Lower leg skin (tissue), 4 donors: ENCODE results near the gene PLA2G12A. TPM values are rescaled to one million over a fixed set of nuclear protein-coding genes. Genes with fewer than 3 reads are reported as not detected.

Experiments used
- DNase-seq, 2 donors: peaks; one replicate each; pipeline ENCODE4 v3.0.0-alpha.2; 2019; ENCODE audit warnings: low spot score in 2 of 2
- H3K4me3 ChIP-seq: fragments of 200-600 bp; sonication (generic); 2 replicates; pipeline ENCODE4 v1.5.1; 2017; ENCODE audit warnings: mild to moderate bottlenecking, low read depth; ENCODE audit not compliant: poor library complexity, severe bottlenecking
- POLR2A ChIP-seq, 2 donors: fragments of 450-650 bp; IDR thresholded peaks; one replicate each; pipeline ENCODE4 v1.6.1; 2016 to 2017; ENCODE audit warnings: antibody characterized with exemption in 2 of 2, mild to moderate bottlenecking in 1 of 2, moderate library complexity in 1 of 2
- WGBS, 2 donors: methylation state at CpG; one replicate each; pipeline ENCODE4 v1.1.5; 2018; 5-methylcytosine and 5-hydroxymethylcytosine counted together
- intact Hi-C: fragments of 100-400 bp; cut with DNase I; formaldehyde crosslinking; loops from one replicate; pipeline ENCODE4 v1.15.0; 2023; ENCODE audit warnings: low total_unique reads
- total RNA-seq, 4 donors: library from RNA; depleted of rRNA; stranded (reverse); fragments of >200 nt; gene quantifications; one replicate each; pipeline ENCODE4 v1.1.0, GENCODE V29; 2016
- TF ChIP-seq, protein P1 (sequence below), 3 donors: fragments of 450-650 bp; IDR thresholded peaks; one replicate each; pipeline ENCODE4 v1.5.1; 2016; ENCODE audit warnings: antibody characterized with exemption in 3 of 3, mild to moderate bottlenecking in 3 of 3, moderate library complexity in 2 of 3

Gene PLA2G12A
- total RNA-seq, 4 donors from 2014 or later = 14.7 to 19.1 (median 17.4) TPM

DNA sequence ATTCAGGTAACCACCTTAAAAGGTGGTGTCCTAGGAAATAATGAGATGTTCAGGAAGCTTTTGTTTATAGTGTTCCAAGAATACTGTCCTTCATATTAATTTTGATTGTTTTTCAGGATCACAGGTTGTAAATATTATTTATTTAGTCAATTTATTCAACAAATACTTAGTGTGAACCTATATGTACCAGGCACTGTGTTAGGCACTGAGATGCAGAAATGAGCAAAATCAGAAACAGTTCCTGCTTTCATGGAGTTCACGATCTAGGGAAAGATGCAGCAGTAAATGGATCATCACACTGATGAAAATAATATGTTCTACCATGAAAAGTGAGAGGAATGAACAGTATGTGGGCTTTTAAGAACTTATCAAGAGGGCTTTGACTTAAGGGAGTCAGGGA is 18.2 kb upstream of the PLA2G12A start:
- TF ChIP-seq POLR2A (IDR thresholded peaks at IDR 0.05) = no peak
- TF ChIP-seq, protein P1, sequence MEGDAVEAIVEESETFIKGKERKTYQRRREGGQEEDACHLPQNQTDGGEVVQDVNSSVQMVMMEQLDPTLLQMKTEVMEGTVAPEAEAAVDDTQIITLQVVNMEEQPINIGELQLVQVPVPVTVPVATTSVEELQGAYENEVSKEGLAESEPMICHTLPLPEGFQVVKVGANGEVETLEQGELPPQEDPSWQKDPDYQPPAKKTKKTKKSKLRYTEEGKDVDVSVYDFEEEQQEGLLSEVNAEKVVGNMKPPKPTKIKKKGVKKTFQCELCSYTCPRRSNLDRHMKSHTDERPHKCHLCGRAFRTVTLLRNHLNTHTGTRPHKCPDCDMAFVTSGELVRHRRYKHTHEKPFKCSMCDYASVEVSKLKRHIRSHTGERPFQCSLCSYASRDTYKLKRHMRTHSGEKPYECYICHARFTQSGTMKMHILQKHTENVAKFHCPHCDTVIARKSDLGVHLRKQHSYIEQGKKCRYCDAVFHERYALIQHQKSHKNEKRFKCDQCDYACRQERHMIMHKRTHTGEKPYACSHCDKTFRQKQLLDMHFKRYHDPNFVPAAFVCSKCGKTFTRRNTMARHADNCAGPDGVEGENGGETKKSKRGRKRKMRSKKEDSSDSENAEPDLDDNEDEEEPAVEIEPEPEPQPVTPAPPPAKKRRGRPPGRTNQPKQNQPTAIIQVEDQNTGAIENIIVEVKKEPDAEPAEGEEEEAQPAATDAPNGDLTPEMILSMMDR (IDR thresholded peaks at IDR 0.05) = no peak
- 85 to 91% methylated on average over 1 of the region's 1 CpG for WGBS, 2 donors
- no peak for DNase-seq
- intact Hi-C loops = no loop called here
- no peak overlapping the region for H3K4me3 ChIP-seq

DNA sequence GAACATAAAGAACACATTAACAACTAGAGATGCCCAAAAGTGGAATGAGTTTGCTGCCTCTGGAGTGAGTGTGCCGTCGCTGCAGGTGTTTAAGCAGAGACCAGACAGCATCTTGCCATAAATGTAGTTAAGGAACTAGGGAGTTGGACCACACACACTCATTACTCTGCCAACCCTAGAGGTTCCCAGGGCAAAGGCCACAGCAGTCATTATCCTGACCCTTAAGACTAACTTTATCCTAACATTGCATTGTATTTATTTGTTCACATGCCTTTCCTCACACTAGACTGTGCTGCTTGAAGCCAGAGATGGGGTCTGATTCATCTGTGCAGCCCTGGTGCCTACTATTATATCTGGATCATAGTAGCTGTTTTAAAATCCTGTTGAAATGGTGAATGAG is 16.9 kb upstream of the PLA2G12A start:
- H3K4me3 ChIP-seq = no peak overlapping the region
- WGBS, 2 donors = 81 to 86% methylated on average over 2 of the region's 2 CpGs
- intact Hi-C loops = no loop called here
- no peak for DNase-seq
- TF ChIP-seq, protein P1 (IDR thresholded peaks at IDR 0.05) = no peak
- no peak for TF ChIP-seq POLR2A (IDR thresholded peaks at IDR 0.05)

DNA sequence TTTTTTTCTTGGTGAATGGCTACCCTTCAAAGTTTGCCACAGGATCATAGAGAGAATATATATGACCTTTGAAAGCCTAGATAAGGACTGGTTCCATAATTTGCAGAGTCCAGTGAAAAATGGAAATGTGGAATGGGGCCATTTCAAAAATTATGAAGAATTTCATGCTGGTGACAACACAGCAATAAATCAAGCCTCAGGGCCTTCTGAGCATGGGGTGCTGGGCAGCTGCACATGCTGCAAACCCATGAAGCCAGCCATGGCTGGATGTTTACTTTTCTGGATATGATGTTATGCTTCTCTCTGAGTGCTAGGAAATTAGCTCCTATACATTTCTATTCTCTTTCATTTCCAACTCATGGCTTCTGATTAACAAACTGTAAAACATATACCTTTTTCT is 16.0 kb upstream of the PLA2G12A start:
- intact Hi-C loops = no loop called here
- H3K4me3 ChIP-seq = no peak overlapping the region
- DNase-seq = no peak
- TF ChIP-seq, protein P1 (IDR thresholded peaks at IDR 0.05) = no peak
- no peak for TF ChIP-seq POLR2A (IDR thresholded peaks at IDR 0.05)

DNA sequence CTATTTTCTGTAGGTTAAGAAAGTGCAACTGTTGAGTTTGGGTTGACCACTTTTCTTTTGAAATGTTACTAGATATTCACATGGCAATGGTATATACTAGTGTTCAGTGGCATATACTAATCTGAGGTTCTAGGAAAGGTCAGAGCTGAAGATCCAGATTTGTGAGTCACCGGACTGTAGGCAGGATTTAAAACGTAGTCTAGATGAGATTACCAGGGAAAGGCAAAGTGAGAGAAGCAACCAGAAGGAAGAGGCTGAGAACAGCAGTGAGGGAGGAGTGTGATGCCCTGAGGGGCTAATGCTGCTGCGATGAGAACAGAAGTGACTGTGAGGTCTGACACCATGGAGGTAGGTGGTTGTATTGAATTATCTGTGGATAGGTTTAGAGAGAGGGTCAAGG is 9.7 kb upstream of the PLA2G12A start:
- DNase-seq = no peak
- intact Hi-C loops = no loop called here
- TF ChIP-seq POLR2A (IDR thresholded peaks at IDR 0.05) = no peak
- TF ChIP-seq, protein P1 (IDR thresholded peaks at IDR 0.05) = no peak
- no peak overlapping the region for H3K4me3 ChIP-seq
- 40 to 62% methylated on average over 3 of the region's 3 CpGs for WGBS, 2 donors

DNA sequence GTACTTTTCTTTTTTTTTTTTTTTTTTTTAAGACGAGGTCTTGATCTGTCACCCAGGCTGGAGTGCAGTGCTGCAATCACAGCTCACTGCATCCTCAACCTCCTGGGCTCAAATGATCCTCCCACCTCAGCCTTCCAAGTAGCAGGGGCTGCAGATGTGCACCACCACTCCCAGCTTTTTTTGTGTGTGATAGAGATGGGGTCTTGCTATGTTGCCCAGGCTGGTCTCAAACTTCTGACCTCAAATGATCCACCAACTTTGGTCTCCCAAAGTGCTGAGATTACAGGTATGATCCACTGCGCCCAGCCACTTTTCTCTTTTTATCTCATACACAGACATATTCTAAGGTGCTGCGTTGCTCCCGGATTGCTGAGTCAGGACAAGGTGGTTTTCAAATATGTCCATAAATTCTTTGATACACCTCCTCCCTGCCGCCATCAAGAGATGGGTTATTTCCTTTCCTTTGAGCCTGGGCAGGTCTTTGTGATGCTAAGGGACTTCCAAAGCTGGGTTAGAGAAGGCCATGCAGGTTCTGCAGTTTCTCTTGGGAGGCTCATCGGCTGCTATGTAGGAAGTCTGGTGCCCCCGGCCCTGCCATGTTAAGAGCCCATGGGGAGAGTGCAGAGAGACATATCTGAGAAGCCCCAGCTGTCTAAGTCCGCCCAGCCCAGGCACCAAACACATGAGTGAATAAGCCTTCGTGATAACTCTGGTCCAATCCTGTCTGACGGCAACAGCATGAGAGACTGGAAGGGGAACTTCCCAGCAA is 8.4 kb upstream of the PLA2G12A start:
- intact Hi-C loops = no loop called here
- no peak for TF ChIP-seq POLR2A (IDR thresholded peaks at IDR 0.05)
- TF ChIP-seq, protein P1 (IDR thresholded peaks at IDR 0.05) = no peak
- WGBS, 2 donors = 87 to 88% methylated on average over 10 of the region's 10 CpGs
- DNase-seq = no peak
- H3K4me3 ChIP-seq = no peak overlapping the region
